GM21717 (cell line): ENCODE data around the gene RXRA.

ENCODE experiments used
- ATAC-seq: cut with Tn5 transposase; IDR thresholded peaks from one replicate; pipeline ENCODE4 v1.9.1; 2021; ENCODE audit warnings: mild to moderate bottlenecking, moderate library complexity; ENCODE audit not compliant: unreplicated experiment

RXRA gene

GRCh38 chr9:134412298-134412711 lies 86.0 kb downstream of the RXRA start:
- ATAC-seq: no peak

DNA sequence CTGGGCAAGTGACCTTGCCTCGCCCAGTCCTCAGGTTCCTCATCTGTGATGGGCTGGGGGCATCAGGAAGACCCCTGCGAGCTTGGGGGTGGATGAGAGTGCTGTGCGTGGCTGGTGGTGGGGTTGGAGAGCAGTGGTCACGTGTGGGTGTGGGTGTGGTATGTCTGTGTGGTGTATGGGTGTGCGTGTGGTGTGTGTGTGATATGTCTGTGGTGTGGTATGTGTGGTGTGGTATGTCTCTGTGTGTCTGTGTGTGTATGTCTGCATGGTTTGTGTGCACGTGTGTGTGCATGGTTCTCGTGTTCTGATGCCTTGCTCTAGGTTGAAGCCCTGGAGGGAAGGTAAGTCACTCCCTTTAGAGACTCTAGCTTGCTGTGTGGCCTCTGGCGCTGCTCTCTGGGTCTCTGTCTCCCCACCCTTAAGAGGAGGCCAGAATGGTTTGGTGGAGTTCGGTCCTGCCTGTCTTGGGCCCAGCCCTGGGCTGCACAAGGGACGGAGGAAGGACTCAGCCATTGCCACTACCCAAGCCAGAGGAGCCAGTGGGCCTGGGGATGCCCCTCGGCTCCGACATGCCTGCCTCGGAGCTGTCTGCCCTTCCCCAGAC lies 87.0 kb downstream of the RXRA start:
- ATAC-seq: no peak

- ATAC-seq: no peak
These were observed 87.8 kb downstream of the RXRA start for GRCh38 chr9:134413890-134414623.

DNA sequence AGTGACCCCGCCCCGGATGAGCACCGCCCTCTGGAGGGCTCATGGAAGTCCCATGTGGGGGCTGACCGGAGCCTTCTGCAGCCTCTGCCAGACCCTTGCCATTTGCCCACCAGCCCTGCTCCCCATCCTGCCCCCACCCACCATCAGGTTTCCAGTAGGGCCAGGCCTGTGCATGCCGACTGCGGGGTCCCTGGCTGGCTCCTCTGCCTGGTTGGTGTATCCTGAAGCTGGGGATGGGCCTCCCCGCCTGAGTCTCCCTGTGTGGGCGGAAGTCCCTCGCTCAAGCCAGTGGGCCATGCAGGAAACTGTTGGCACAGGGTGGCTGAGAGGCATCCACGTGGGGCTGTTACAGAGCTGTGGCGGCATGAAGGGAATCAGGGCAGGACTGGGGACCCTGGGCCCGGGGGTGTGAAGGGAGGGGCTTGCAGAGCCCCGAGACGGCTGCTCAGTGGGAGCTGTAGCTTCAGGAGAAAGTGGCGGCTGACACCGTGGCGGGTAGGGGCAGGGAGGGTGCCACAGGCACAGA lies 88.7 kb downstream of the RXRA start:
- ATAC-seq: no peak

GRCh38 chr9:134416385-134417015 lies 90.2 kb downstream of the RXRA start:
- no peak for ATAC-seq

- ATAC-seq: no peak
These were observed 92.1 kb downstream of the RXRA start for GRCh38 chr9:134418354-134418753.

DNA sequence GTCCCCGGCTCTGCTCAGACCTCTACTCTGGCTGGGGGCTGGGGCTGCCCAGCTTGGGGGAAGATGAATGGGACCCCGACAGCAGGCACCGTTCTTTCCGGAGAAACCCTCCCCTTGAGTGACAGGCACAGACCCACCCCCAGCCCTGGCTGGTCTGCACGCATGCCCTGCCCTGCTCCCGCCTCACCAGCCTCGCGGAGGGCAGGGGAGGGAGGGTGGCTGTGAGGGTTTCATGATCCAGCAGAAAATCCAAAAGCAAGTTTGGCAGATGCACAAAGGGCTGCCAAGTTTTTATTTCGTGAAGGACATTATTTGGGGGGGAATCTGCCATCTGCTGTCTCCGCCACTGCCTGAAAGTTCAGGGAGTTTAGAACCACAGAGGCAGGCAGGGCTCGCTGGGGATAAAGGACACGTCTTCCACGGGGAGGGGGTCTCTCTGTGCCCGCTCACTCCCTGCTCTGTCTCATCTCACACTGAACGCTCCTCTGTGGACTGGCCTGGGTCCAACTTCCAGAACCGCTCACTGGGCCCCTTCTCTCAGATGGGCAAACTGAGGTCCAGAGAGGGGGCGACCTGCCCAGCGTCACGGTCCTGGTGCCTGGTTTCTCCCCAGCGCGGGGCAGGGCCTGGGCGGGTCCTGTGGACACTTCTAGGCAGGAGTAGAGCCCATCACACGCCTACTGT lies 92.9 kb downstream of the RXRA start:
- ATAC-seq: no peak

- no peak for ATAC-seq
These were observed 93.4 kb downstream of the RXRA start for GRCh38 chr9:134419684-134420076.

DNA sequence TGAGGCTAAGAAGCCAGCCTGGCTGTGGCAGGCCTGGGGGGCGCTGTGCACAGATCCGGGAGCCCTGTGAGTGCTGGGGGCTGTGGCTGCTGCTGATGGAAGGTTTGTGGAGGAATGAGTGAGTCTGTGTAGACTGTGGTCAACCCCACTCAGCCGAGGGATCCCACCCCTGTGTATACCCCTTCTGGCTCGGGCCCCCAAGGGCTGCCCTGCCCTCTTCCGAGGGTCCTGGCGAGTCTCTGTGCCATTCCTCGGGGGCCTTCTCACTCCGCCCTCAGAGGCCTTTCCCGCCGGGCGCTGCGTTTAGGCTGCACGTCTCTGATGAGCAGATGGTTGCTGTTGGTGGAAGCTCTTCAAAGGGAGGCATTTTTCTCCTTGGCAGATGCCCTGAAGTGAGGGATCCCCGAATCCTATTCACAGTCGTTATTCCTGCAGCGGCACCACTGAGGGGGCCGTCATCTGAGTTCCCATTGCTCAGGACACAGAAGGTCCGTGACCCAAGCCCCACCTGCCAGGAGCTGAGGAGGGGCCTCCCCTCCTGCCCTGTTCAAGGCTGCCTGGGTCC lies 94.1 kb downstream of the RXRA start:
- ATAC-seq: no peak

DNA sequence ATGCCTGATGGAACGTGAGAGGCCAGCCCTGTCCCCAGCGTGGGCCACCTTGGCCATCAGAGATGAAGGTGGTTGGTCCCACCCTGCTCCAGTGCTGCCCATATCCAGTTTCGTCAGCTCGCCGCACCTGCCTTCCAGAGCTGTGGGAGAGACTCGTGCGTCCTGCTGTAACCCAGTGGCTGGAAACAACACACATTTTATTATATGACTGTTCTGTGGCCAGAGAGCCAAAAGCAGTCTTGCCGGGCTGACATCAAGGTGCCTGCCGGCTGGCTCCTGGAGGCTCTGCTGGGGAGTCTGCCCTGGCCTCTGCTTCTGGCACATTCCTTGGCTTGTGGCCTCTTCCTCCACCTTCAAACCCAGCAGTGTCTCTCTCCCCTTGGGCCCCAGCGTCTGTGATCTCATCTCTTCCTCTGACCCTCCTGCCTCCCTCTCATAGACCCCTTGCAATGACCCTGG lies 94.7 kb downstream of the RXRA start:
- no peak for ATAC-seq

GRCh38 chr9:134421888-134422287 lies 95.6 kb downstream of the RXRA start:
- ATAC-seq: no peak

DNA sequence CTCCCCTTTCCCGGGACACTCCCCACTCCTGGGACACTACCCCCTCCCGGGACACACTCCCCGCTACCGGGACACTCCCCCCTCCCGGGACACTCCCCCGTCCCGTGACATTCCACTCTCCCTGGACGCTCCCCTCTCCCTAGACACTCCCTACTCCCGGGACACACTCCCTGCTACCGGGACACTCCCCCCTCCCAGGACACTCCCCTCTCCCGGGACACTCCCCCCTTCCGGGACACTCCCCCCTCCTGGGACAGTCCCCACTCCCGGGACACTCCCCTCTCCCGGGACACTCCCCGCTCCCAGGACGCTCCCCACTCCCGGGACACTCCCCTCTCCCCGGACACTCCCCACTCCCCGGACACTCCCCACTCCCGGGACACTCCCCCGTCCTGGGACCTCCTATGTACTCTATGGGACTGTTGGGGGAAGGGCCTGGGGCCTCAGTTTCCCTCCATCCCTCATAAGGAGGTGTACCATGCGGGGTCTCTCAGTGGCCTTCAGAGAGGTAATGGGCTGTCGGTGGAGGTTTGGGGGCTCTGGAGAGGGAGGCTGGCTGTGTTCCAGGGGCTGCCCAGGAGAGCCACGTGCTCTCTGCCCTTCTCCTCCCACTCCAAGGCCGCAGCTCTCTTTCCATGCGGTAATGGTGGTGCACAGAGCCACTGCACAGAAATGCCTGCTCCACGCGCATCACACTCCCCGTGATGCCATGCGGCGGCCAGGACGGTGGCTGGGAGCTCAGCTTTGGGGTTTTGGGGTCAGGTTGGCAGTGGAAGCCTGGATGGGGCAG lies 96.2 kb downstream of the RXRA start:
- ATAC-seq: no peak

- ATAC-seq: no peak
These were observed 96.9 kb downstream of the RXRA start for GRCh38 chr9:134423166-134423565.

GRCh38 chr9:134423749-134424148 lies 97.5 kb downstream of the RXRA start:
- ATAC-seq: no peak

DNA sequence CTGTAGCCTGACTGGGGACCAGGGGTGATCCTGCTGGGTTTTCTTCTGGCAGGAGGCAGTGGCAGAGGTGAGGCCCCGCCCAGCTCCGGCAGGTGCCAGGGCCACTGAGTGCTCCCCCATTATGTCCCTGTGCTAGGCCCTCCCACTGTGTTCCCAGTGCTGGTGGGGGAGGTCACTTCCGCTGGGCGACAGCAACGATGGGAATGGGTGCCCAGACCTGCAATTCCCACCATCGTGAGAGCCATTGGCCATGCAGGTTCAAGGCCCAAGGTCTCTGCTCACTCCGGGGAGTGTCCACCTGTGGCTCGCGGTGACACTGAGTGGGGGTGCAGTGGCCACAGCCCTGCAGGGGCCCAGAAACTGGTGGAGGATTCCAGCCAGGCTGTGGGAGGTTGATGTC lies 98.6 kb downstream of the RXRA start:
- no peak for ATAC-seq

GRCh38 chr9:134425401-134425800 lies 99.1 kb downstream of the RXRA start:
- ATAC-seq: no peak

- no peak for ATAC-seq
These were observed 99.6 kb downstream of the RXRA start for GRCh38 chr9:134425812-134426211.

DNA sequence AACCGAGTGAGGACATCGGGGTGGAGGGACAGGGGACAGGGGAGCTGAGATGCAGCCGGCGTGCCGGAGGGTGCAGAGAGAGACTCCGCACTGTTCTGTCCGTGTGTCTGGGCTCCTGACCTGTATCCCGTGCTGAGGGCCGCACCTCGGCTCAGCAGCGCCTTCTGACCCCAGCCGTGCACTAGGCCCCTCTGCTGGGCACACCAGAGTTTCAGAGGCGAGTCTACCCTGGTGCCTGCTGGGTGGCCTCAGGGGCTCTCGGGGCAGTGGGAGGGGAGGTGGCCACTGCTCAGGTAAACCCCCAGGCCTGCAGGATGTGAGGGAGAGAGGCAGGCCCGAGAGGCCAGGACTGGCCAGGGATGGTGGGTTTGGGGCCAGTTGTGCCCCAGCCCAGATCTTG lies 100.2 kb downstream of the RXRA start:
- ATAC-seq: no peak

GRCh38 chr9:134427153-134427782 lies 101.0 kb downstream of the RXRA start:
- ATAC-seq: no peak

DNA sequence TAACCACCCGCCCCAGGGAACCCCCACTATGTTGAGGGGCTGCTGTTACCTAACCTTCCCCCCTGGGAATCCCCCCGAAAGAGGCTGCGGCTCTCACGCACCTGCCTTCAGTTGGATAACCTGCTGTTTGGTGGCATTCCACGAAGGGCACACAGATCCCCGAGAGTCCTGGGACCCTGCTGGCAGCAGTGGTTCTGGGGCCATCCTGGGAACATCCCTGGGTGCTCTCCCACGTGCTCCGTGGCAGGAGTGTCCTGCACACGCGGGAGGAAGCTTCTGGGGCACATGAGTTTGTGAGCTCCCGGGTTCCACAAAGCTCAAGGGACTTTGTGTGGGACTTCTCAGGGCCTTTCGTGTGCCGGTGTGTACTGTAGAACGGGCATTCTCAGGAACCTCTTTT lies 102.3 kb downstream of the RXRA start:
- no peak for ATAC-seq
